Retinal pigment epithelial cell (primary cell): ENCODE data around the gene GBP2.

ENCODE experiments used
- DNase-seq: peaks from one replicate; pipeline ENCODE4 v3.0.0-alpha.2; 2010; ENCODE audit warnings: low read depth
- H3K4me3 ChIP-seq: 2 replicates; pipeline ENCODE4 v1.5.1; 2011; ENCODE audit warnings: mild to moderate bottlenecking, low read length, control low read depth, moderate library complexity
- CTCF ChIP-seq: conservative IDR thresholded peaks from 2 replicates; pipeline ENCODE4 v1.5.1; 2011; ENCODE audit warnings: low read depth, low read length, control low read depth, inconsistent platforms

GBP2 gene

DNA sequence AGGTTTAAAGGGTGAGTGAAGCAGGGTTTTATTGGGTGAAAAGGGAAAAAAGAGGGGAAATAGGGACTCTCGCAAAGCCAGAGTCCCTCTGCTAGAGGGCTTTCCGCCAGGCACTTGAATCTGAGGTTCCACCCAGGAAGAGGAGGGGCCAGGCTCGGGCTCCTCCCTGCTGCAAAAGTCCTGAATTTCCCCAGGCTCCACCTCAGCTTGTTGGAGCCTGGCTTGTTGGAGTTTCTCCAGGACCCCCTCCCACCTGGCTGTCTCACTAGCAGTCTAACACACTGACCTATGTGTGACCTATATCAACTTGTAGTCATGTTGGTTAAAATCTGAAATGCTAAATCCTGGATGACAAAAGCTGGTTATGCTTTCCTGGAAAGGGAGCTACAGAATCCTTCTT is 25.5 kb downstream of the GBP2 start:
- TF ChIP-seq CTCF: no peak
- no peak overlapping the region for H3K4me3 ChIP-seq
- DNase-seq: no peak

DNA sequence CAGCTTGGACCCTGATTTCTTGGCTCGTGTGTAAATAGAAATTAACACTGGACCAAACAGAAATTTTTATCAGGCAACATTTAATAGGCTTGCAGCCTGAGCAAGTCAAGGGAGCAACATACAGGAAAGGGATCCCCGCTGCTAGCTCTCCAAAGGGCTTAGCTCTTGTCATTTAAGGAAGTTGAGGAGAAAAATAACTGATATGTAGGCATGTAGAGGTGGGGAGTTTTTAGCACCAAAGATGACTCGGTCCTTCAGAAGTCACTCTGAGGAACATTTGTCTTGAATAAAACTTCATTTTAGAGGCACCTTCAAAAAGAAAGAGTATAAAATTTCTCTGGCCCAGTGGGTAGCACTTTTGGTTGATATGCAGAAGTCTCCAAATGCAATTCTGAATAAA is 27.1 kb downstream of the GBP2 start:
- no peak for DNase-seq
- TF ChIP-seq CTCF: no peak
- H3K4me3 ChIP-seq: no peak overlapping the region

DNA sequence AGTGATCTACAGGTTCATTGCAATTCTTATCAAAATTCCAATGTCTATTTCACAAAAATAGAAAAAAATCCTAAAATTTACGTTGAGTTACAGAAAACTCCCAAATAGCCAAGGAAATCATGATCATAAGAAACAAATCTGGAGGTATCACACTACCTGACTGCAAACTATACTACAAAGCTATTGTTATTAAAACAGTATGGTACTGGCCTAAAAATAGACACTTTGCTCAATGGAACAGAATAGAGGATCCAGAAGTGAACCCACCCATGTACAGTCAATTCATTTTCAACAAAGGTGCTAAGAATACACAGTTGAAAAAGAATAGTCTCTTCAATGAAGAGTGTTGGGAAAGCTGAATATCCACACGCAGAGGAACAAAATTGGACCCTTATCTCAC is 30.2 kb downstream of the GBP2 start:
- TF ChIP-seq CTCF: no peak
- no peak overlapping the region for H3K4me3 ChIP-seq
- DNase-seq: no peak

GRCh38 chr1:89089962-89090361 is 36.0 kb downstream of the GBP2 start:
- TF ChIP-seq CTCF: no peak
- no peak overlapping the region for H3K4me3 ChIP-seq
- no peak for DNase-seq

DNA sequence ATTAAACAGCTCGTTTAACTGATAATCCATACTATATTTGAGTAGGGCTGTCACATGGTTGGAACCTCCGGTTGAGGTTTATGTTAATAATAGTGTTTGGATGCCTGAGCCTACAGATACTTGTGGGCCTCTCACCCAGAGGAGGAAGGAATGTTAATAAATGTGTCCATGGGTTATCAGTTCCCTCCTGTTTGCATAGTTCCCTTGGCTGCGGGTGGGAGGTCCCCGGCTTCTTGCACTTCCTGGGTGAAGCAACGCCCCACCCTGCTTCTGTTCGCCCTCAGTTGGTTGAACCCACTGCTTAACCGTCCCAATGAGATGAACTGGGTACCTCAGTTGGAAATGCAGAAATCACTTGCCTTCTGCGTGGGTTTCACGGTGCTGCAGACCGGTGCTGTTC is 37.3 kb downstream of the GBP2 start:
- no peak for TF ChIP-seq CTCF
- DNase-seq: no peak
- H3K4me3 ChIP-seq: no peak overlapping the region

DNA sequence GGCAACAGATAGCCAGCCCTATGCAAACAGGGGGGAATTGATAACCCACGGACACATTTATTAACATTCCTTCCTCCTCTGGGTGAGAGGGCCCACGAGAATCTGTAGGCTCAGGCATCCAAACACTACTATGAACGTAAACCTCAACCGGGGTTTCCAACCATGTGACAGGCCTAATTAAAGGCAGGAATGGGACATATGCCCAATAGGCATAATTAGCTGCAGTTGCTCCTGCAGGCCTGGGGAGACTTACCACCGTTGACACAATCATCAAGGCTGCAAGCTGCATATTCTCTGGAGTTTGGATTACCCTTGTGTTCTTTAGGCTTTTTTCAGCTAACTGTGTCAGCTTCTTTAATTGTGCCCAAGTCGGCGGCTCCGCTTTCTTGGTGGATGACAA is 38.7 kb downstream of the GBP2 start:
- no peak overlapping the region for H3K4me3 ChIP-seq
- no peak for TF ChIP-seq CTCF
- no peak for DNase-seq

DNA sequence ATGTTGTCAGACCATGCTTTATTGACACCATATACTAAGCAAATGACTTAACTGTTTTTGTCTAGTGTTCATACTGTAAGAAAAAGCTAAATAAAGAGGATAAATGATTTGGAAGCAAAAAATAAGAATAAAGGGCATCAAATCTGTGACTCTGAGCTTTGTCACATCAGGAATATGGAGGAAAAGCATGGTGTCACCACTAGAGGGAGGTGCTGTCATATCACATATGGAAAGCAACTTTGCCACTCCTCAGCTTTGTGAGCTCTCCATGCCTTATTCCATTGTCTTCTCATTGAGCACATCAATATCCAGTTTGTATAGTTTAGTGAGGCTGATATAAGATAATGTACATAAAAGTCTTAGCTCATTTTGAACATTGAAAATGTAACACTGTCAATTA is 40.1 kb downstream of the GBP2 start:
- DNase-seq: no peak
- peak; percentile 47 for TF ChIP-seq CTCF
- no peak overlapping the region for H3K4me3 ChIP-seq
